HuH-7 (cell line): ENCODE results near the gene KSR1.

ENCODE experiments used
- DNase-seq: peaks from one replicate; pipeline ENCODE4 v3.0.0; 2011; ENCODE audit warnings: low spot score

Gene KSR1

GRCh38 chr17:27514595-27515413 lies 58.6 kb downstream of the KSR1 start:
- DNase-seq, result no peak

GRCh38 chr17:27518048-27518447 lies 61.8 kb downstream of the KSR1 start:
- DNase-seq, result no peak

GRCh38 chr17:27518545-27519521 lies 62.6 kb downstream of the KSR1 start:
- DNase-seq, result no peak

- no peak for DNase-seq
These were observed 63.3 kb downstream of the KSR1 start for GRCh38 chr17:27519550-27519949.

GRCh38 chr17:27520491-27521185 lies 64.4 kb downstream of the KSR1 start:
- no peak for DNase-seq

GRCh38 chr17:27521281-27522027 lies 65.2 kb downstream of the KSR1 start:
- no peak for DNase-seq

- no peak for DNase-seq
These were observed 65.9 kb downstream of the KSR1 start for GRCh38 chr17:27522028-27522635.

GRCh38 chr17:27523712-27524111 lies 67.5 kb downstream of the KSR1 start:
- DNase-seq, result no peak

GRCh38 chr17:27524594-27524993 lies 68.3 kb downstream of the KSR1 start:
- no peak for DNase-seq

GRCh38 chr17:27525316-27525715 lies 69.1 kb downstream of the KSR1 start:
- DNase-seq, result no peak

- no peak for DNase-seq
These were observed 69.8 kb downstream of the KSR1 start for GRCh38 chr17:27525836-27526603.

- no peak for DNase-seq
These were observed 70.4 kb downstream of the KSR1 start for GRCh38 chr17:27526604-27527002.

GRCh38 chr17:27529230-27529796 lies 73.1 kb downstream of the KSR1 start:
- no peak for DNase-seq

GRCh38 chr17:27530764-27531391 lies 74.6 kb downstream of the KSR1 start:
- DNase-seq, result no peak

GRCh38 chr17:27531469-27531961 lies 75.3 kb downstream of the KSR1 start:
- DNase-seq, result no peak

- DNase-seq, result peak; percentile 69
These were observed 76.3 kb downstream of the KSR1 start for GRCh38 chr17:27532269-27533263.

GRCh38 chr17:27533874-27534815 lies 77.9 kb downstream of the KSR1 start:
- DNase-seq, result no peak
